Endothelial cell of umbilical vein (primary cell): ENCODE results near the gene IQGAP3. TPM values are rescaled to one million over a fixed set of nuclear protein-coding genes. Genes with fewer than 3 reads are reported as not detected.

Experiments used
- BruUV-seq: library from RNA; stranded (reverse); fragments of 400-500 nt; replicated peaks from 2 replicates; lab custom pipeline; 2021; lab: Mats Ljungman, UMichigan
- CTCF ChIA-PET: fragments of 300-600, 350-600 bp; sonication (Branson Sonifier 250); formaldehyde crosslinking; loops from one replicate; lab custom pipeline; 2021; ENCODE audit warnings: antibody characterized with exemption, inconsistent platforms; lab: Charles Lee
- POLR2A ChIA-PET: fragments of 300-600, 350-600 bp; sonication (Branson Sonifier 250); formaldehyde crosslinking; loops from one replicate; lab custom pipeline; 2021; ENCODE audit warnings: antibody characterized with exemption, inconsistent platforms; lab: Charles Lee
- DNase-seq: peaks from one replicate; pipeline ENCODE4 v3.0.0-alpha.2; 2011; ENCODE audit warnings: low read depth, low spot score
- FAIRE-seq: peaks from 2 replicates; lab custom pipeline; 2011; peaks lifted over from hg19 to GRCh38; lab: Jason Lieb, UNC
- H2AFZ ChIP-seq: 2 replicates; pipeline ENCODE4 v1.6.0; 2012; ENCODE audit warnings: low read depth, low read length, control low read depth, inconsistent platforms
- H3K27ac ChIP-seq: 2 replicates; pipeline ENCODE4 v1.5.1; 2011; ENCODE audit warnings: low read depth, mild to moderate bottlenecking, control low read depth, low read length, moderate library complexity; ENCODE audit not compliant: insufficient read depth
- H3K27me3 ChIP-seq, 2 experiments: 2 replicates each; pipeline versions ENCODE4 v1.6.0 to v1.6.1; 2011; ENCODE audit warnings: low read length in 2 of 2, mixed read lengths in 1 of 2; ENCODE audit not compliant: control insufficient read depth in 2 of 2, insufficient read depth in 2 of 2
- H3K36me3 ChIP-seq, 2 experiments: 2 replicates in 1 of 2; 3 replicates in 1 of 2; pipeline ENCODE4 v1.5.1; 2011; ENCODE audit warnings: low read length in 2 of 2, mild to moderate bottlenecking in 1 of 2, moderate library complexity in 1 of 2; ENCODE audit not compliant: control insufficient read depth in 2 of 2, insufficient read depth in 2 of 2; ENCODE audit errors: extremely low read depth in 1 of 2
- H3K4me1 ChIP-seq: 3 replicates; pipeline ENCODE4 v1.5.1; 2011; ENCODE audit warnings: mild to moderate bottlenecking, low read length; ENCODE audit not compliant: control insufficient read depth, insufficient read depth; ENCODE audit errors: extremely low read depth
- H3K4me2 ChIP-seq: 2 replicates; pipeline ENCODE4 v1.6.1; 2011; ENCODE audit warnings: low read length, control low read depth, mixed read lengths; ENCODE audit not compliant: insufficient read depth
- H3K4me3 ChIP-seq, 3 experiments: fragments of 200-600 bp in 1 of 3; sonication (generic), shearing (Covaris generic) in 1 of 3; replicated peaks in 1 of 3; 2 replicates each; pipeline ENCODE4 v1.5.1; 2011 to 2016; ENCODE audit warnings: control low read depth in 3 of 3, low read length in 3 of 3, mild to moderate bottlenecking in 2 of 3, inconsistent platforms in 1 of 3, low read depth in 1 of 3, moderate library complexity in 1 of 3; ENCODE audit not compliant: insufficient read depth in 1 of 3
- H3K79me2 ChIP-seq: 2 replicates; pipeline ENCODE4 v1.6.0; 2012; ENCODE audit warnings: low read length, inconsistent platforms; ENCODE audit not compliant: control insufficient read depth, insufficient read depth
- H3K9ac ChIP-seq: replicated peaks from 2 replicates; pipeline ENCODE3; 2011; ENCODE audit warnings: low read length, control low read depth; ENCODE audit not compliant: insufficient read depth; ENCODE audit errors: extremely low read depth
- H3K9me1 ChIP-seq: replicated peaks from 3 replicates; pipeline ENCODE4 v1.6.0; 2011; ENCODE audit warnings: mild to moderate bottlenecking, low read length; ENCODE audit not compliant: control insufficient read depth, insufficient read depth; ENCODE audit errors: extremely low read depth
- H3K9me3 ChIP-seq: replicated peaks from 2 replicates; pipeline ENCODE4 v1.5.1; 2012; ENCODE audit warnings: low read length, inconsistent platforms; ENCODE audit not compliant: control insufficient read depth, insufficient read depth
- H4K20me1 ChIP-seq: replicated peaks from 2 replicates; pipeline ENCODE3; 2011; ENCODE audit warnings: mild to moderate bottlenecking, low read length; ENCODE audit not compliant: control insufficient read depth, insufficient read depth; ENCODE audit errors: extremely low read depth
- CTCF ChIP-seq, 2 donors: IDR thresholded peaks; 1 replicate in 1 of 2; 2 replicates in 1 of 2; pipeline ENCODE4 v1.5.1; 2011; ENCODE audit warnings: low read length in 2 of 2, mild to moderate bottlenecking in 2 of 2, moderate library complexity in 2 of 2, control low read depth in 1 of 2, inconsistent platforms in 1 of 2, low read depth in 1 of 2; ENCODE audit not compliant: insufficient read depth in 1 of 2; ENCODE audit errors: extremely low read depth in 1 of 2
- EZH2 ChIP-seq: IDR thresholded peaks from 2 replicates; pipeline ENCODE4 v1.6.1; 2012; ENCODE audit warnings: borderline replicate concordance, low read depth, mild to moderate bottlenecking, moderate library complexity, low read length, inconsistent platforms; ENCODE audit not compliant: severe bottlenecking
- FOS ChIP-seq: IDR thresholded peaks from 2 replicates; pipeline ENCODE4 v1.6.1; 2011; ENCODE audit warnings: mild to moderate bottlenecking, low read length, moderate library complexity, borderline replicate concordance; ENCODE audit not compliant: insufficient read depth
- MAX ChIP-seq: IDR thresholded peaks from 2 replicates; pipeline ENCODE4 v1.6.1; 2011; ENCODE audit not compliant: insufficient read depth, insufficient read length
- dilution Hi-C: fragments of 300-500 bp; cut with MboI; formaldehyde crosslinking; loops from one replicate; pipeline ENCODE4 v1.15.0; 2019; ENCODE audit warnings: low sequenced_read_pairs; ENCODE audit not compliant: extremely low pct_ligation_motif_present
- intact Hi-C: fragments of 100-400 bp; cut with micrococcal nuclease; formaldehyde crosslinking; loops from one replicate; pipeline ENCODE4 v1.10.0; 2022
- polyA plus RNA-seq, 4 experiments: library from polyadenylated mRNA; depleted of rRNA in 3 of 4; stranded (reverse) in 3 of 4; unstranded in 1 of 4; fragments of >200 nt; gene quantifications; 2 replicates each; pipeline versions ENCODE4 v1.2.1 to v1.2.3, GENCODE V29; 2011 to 2012; ENCODE audit warnings: missing spikeins in 1 of 4
- total RNA-seq: library from RNA; stranded (reverse); gene quantifications from 2 replicates; pipeline ENCODE4 v1.2.3, GENCODE V29; 2021

IQGAP3 gene
- total and polyA plus RNA-seq, 2 donors (not counting 3 experiments of a cell fraction or from before 2014, with no cell fraction given), result 28.3 to 60.7 TPM

- DNase-seq (no peak), FAIRE-seq (no peak)
- intact Hi-C loops, result loop anchor here (5.0 kb wide), 1 partner anchor 45 kb away; no protein-coding TSS in a partner anchor
- Histone ChIP-seq H3K27ac (no peak overlapping the region), H3K79me2 (no peaks in the 10 kb centered on the region), H4K20me1 (no peaks in the 10 kb centered on the region), H3K4me3 (no peak overlapping the region), H3K36me3 (peaks cover 6 to 15% of the 10 kb centered on the region in 2 experiments), H3K9me1 (no peaks in the 10 kb centered on the region), H3K27me3 (no peaks in the 10 kb centered on the region), H3K9me3 (no peaks in the 10 kb centered on the region), H3K4me1 (no peaks in the 10 kb centered on the region), H3K4me2 (no peak overlapping the region), H2AFZ (no peak overlapping the region), H3K9ac (no peak overlapping the region)
- TF ChIP-seq EZH2 (no peak), CTCF (IDR thresholded peaks at IDR 0.05; ENCODE audit: extremely low read depth in 1 of 2, insufficient read depth in 1 of 2, low read depth in 1 of 2, low read length in 2 of 2) (no peak), MAX (no peak), FOS (no peak)
- no TSS peak for BruUV-seq
- dilution Hi-C loops, result no loop called here
- ChIA-PET POLR2A (interaction anchor here (0.5 kb wide), 1 partner anchor 132 kb away, joined by 4 read pairs; no protein-coding TSS in a partner anchor), CTCF (interaction anchor here (1.1 to 5.8 kb wide), 4 partner anchors 24 to 82 kb away, joined by 3 to 44 read pairs (median 4); no protein-coding TSS in a partner anchor)
These were observed 44.8 kb downstream of the IQGAP3 start for GRCh38 chr1:156527584-156527983.
